GM19240 (cell line): ENCODE measurements around the gene ZNF394.
"Not testable (repeated sequence)": the region's sequence is repeated elsewhere in the genome, so short reads cannot be mapped to it uniquely, and the experiment has no call there.

Experiments used
- DNase-seq: peaks from one replicate; pipeline ENCODE4 v3.0.0; 2011; ENCODE audit warnings: low spot score; ENCODE audit not compliant: insufficient read length

Gene ZNF394

GRCh38 chr7:99499721-99500636 is at the start of gene ZNF394:
Gene ZNF394 (minus strand): TSS chr7:99500281. CDS start chr7:99500093, 188 bp downstream.
- DNase-seq, result peak; percentile 75

- DNase-seq, result not testable (repeated sequence)
Observed at GRCh38 chr7:99549545-99549944, 49.5 kb upstream of the ZNF394 start.

GRCh38 chr7:99545308-99545707 is 45.2 kb upstream of the ZNF394 start:
- DNase-seq, result not testable (repeated sequence)

GRCh38 chr7:99543916-99544315 is 43.8 kb upstream of the ZNF394 start:
- DNase-seq, result no peak

- no peak for DNase-seq
Observed at GRCh38 chr7:99543081-99543671, 43.1 kb upstream of the ZNF394 start.

GRCh38 chr7:99541212-99541611 is 41.1 kb upstream of the ZNF394 start:
- DNase-seq, result no peak

GRCh38 chr7:99540542-99540941 is 40.5 kb upstream of the ZNF394 start:
- no peak for DNase-seq

GRCh38 chr7:99539213-99539811 is 39.2 kb upstream of the ZNF394 start:
- DNase-seq, result no peak

GRCh38 chr7:99535667-99536066 is 35.6 kb upstream of the ZNF394 start:
- no peak for DNase-seq

- no peak for DNase-seq
Observed at GRCh38 chr7:99531354-99531765, 31.3 kb upstream of the ZNF394 start.

GRCh38 chr7:99525713-99526440 is 25.8 kb upstream of the ZNF394 start:
- DNase-seq, result no peak

- no peak for DNase-seq
Observed at GRCh38 chr7:99521399-99521798, 21.3 kb upstream of the ZNF394 start.

GRCh38 chr7:99514050-99514449 is 14.0 kb upstream of the ZNF394 start:
- no peak for DNase-seq

- no peak for DNase-seq
Observed at GRCh38 chr7:99505324-99505662, 5.2 kb upstream of the ZNF394 start.

GRCh38 chr7:99504603-99505323 is 4.7 kb upstream of the ZNF394 start, which contains the start of gene ZKSCAN5:
Gene ZKSCAN5 (plus strand): TSS chr7:99504662. CDS start chr7:99506045, 1,383 bp downstream.
- peak; percentile 89 for DNase-seq

GRCh38 chr7:99504281-99504602 is 4.2 kb upstream of the ZNF394 start:
- no peak for DNase-seq

GRCh38 chr7:99501236-99501635 is 1.2 kb upstream of the ZNF394 start:
- DNase-seq, result not testable (repeated sequence)

- no peak for DNase-seq
Observed at GRCh38 chr7:99500637-99501009, 542 bp upstream of the ZNF394 start.

GRCh38 chr7:99499371-99499720 is 735 bp downstream of the ZNF394 start:
- no peak for DNase-seq

GRCh38 chr7:99498546-99498944 is 1.5 kb downstream of the ZNF394 start:
- DNase-seq, result no peak
